CD4-positive, alpha-beta T cell treated with Interleukin-12 subunit alpha and Interleukin-12 subunit beta, for 1 hour (primary cell): ENCODE results near the gene VPS54.

Experiments
- DNase-seq: peaks from one replicate; pipeline ENCODE4 v3.0.0-alpha.2; 2020

The VPS54 gene

GRCh38 chr2:63893163-63893562 is 126.1 kb downstream of the VPS54 start:
- no peak for DNase-seq

GRCh38 chr2:63891488-63892030 is 127.7 kb downstream of the VPS54 start:
- DNase-seq = no peak

GRCh38 chr2:63890678-63891077 is 128.6 kb downstream of the VPS54 start:
- DNase-seq = no peak

- peak; percentile 52 for DNase-seq
Measured at GRCh38 chr2:63888490-63889402, 130.5 kb downstream of the VPS54 start.

- no peak for DNase-seq
Measured at GRCh38 chr2:63888053-63888452, 131.2 kb downstream of the VPS54 start.

GRCh38 chr2:63886445-63886844 is 132.8 kb downstream of the VPS54 start:
- no peak for DNase-seq

- DNase-seq = no peak
Measured at GRCh38 chr2:63882395-63883105, 136.7 kb downstream of the VPS54 start.

GRCh38 chr2:63881205-63881604 is 138.0 kb downstream of the VPS54 start:
- no peak for DNase-seq

- no peak for DNase-seq
Measured at GRCh38 chr2:63880625-63881024, 138.6 kb downstream of the VPS54 start.

- DNase-seq = no peak
Measured at GRCh38 chr2:63879876-63880433, 139.3 kb downstream of the VPS54 start.

GRCh38 chr2:63878486-63878885 is 140.7 kb downstream of the VPS54 start:
- no peak for DNase-seq

GRCh38 chr2:63876311-63876710 is 142.9 kb downstream of the VPS54 start:
- DNase-seq = no peak

GRCh38 chr2:63875559-63876245 is 143.5 kb downstream of the VPS54 start:
- DNase-seq = no peak

- no peak for DNase-seq
Measured at GRCh38 chr2:63875131-63875527, 144.1 kb downstream of the VPS54 start.

GRCh38 chr2:63874204-63875130 is 144.8 kb downstream of the VPS54 start:
- no peak for DNase-seq

GRCh38 chr2:63872571-63873328 is 146.5 kb downstream of the VPS54 start:
- DNase-seq = no peak

GRCh38 chr2:63871864-63872263 is 147.4 kb downstream of the VPS54 start:
- no peak for DNase-seq

- no peak for DNase-seq
Measured at GRCh38 chr2:63870679-63871078, 148.5 kb downstream of the VPS54 start.

GRCh38 chr2:63866009-63866709 is 153.1 kb downstream of the VPS54 start:
- DNase-seq = peak; percentile 20

GRCh38 chr2:63865159-63865799 is 153.9 kb downstream of the VPS54 start:
- DNase-seq = no peak
